HT-29 (cell line): ENCODE results near the gene CTSA. TPM values are rescaled to one million over a fixed set of nuclear protein-coding genes. Genes with fewer than 3 reads are reported as not detected.
"Not testable (repeated sequence)": the region's sequence is repeated elsewhere in the genome, so short reads cannot be mapped to it uniquely, and the experiment has no call there.

Source experiments
- DNase-seq: peaks from one replicate; pipeline ENCODE4 v3.0.0-alpha.2; 2015; ENCODE audit warnings: low spot score
- total RNA-seq: library from RNA; depleted of rRNA; stranded (reverse); fragments of >200 nt; shearing (Covaris generic); gene quantifications from 2 replicates; pipeline ENCODE4 v1.2.3, GENCODE V29; 2014

The CTSA gene
- total RNA-seq, 1 experiment from 2014 or later = 162 TPM

DNA sequence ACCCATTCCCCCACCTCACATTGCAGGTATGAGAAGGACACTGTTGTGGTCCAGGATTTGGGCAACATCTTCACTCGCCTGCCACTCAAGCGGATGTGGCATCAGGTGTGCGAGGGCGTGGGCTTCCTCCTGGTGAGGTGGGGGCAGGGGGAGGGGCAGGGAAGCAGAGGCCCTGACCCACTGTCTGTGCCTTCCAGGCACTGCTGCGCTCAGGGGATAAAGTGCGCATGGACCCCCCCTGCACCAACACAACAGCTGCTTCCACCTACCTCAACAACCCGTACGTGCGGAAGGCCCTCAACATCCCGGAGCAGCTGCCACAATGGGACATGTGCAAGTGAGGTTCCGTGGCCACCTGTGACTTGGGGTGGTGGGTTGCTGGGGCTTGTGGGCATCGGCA is 3.7 kb downstream of the CTSA start:
- DNase-seq = no peak

DNA sequence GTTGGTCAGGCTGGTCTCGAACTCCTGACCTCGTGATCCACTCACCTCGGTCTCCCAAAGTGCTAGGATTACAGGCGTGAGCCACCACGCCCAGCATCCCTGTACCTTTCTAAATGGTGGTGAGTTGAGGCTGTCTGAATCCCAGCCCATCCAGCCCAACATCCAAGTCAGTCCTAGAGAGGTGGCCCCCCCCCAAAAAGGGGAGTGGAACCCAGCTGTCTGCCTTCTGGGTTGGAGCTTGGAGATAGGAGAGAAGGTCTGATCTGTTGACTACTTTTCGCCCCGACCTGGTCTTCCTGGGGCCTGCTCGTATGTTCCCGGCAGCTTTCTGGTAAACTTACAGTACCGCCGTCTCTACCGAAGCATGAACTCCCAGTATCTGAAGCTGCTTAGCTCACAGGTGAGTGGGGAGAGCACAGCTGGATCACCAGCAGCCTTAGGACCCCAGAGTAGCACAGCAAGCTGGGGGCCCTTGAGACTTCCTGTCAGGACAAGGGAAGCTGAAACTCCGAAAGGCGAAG is 5.6 kb downstream of the CTSA start:
- no peak for DNase-seq

DNA sequence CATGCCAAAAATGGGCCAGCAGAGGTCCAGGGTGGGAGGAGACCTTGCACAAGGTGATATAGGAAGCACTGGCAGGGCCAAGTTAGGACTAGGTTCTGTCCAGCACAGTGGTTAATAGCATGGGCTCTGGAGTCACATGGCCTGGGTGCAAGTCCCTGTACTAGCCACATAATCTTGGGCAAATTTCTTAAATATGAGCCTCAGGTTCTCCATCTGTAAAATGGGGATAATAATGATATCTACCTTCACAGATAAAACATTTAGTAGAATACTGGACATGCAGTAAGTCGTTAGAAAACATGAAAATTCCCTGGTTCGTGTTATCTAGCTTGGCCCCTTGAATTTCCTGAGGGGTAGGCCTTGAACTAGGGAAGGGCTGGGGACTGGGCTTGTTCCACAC is 6.2 kb downstream of the CTSA start:
- DNase-seq = no peak

DNA sequence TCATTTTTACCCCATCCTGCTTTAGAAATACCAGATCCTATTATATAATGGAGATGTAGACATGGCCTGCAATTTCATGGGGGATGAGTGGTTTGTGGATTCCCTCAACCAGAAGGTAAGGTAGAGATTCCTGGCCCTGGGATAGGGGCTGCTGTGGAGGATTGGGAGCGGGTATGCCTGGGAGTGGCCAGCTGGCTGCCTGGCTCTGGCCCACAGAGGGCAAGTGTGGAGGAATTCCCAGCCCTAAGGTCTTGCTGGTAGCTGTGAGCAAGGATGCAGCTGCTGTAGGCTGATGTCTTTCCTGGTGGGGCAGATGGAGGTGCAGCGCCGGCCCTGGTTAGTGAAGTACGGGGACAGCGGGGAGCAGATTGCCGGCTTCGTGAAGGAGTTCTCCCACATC is 6.6 kb downstream of the CTSA start:
- no peak for DNase-seq

DNA sequence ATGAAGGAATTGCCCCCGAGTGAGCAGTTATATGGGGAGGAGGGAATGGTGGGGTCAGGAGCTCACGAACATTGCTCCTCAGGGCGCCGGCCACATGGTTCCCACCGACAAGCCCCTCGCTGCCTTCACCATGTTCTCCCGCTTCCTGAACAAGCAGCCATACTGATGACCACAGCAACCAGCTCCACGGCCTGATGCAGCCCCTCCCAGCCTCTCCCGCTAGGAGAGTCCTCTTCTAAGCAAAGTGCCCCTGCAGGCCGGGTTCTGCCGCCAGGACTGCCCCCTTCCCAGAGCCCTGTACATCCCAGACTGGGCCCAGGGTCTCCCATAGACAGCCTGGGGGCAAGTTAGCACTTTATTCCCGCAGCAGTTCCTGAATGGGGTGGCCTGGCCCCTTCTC is 7.2 kb downstream of the CTSA start:
- DNase-seq = no peak

DNA sequence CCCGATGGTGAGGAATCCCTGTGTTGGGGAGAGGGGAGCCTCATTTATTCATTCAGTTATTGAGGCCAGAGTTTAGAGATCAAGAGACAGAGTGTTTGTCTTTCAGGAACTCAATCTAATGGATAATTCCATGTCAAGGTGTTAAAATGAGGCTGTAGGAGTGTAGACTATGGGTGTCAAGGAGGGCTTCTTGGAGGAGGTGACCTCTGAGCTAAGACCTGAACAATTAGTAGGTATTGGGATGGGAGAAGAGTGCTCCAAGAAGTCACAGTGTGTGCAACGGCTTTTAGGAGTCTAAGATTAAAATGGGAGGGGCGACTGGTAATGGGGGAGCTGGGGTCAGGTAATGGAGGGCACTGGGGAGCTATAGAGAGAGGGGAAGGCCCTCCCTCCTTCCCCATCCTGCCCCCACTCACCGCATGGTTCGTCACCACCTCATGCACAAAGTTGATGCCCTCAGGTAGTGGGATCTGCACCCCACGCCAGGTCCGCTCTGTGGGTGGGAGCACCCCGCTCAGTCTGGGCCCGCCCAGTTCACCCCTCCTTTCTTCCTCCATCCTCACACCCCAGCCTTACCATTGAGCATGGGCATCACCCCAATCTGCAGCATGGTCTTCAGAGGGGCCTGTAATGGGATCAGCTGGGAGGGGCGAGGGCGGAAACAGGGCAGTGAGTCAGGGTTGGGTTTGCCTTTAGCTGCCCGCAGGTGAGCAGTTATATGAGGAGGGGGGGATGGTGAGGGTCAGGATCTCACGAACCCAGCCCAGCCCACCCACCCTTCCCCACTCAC is 8.1 kb downstream of the CTSA start:
- DNase-seq = no peak

DNA sequence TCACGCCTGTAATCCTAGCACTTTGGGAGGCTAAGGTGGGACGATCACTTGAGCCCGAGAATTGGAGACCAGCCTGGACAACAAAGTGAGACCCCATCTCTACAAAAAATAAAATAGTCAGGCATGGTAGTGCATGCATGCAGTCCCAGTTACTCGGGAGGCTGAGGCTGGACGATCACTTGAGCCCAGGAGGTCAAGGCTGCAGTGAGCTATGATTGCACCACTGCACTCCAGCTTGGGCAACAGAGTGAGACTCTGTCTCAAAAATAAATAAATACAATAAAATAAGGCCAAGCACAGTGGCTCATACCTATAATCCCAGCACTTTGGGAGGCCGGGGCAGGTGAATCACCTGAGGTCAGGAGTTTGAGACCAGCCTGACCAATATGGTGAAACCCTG is 10.2 kb downstream of the CTSA start:
- DNase-seq = not testable (repeated sequence)

DNA sequence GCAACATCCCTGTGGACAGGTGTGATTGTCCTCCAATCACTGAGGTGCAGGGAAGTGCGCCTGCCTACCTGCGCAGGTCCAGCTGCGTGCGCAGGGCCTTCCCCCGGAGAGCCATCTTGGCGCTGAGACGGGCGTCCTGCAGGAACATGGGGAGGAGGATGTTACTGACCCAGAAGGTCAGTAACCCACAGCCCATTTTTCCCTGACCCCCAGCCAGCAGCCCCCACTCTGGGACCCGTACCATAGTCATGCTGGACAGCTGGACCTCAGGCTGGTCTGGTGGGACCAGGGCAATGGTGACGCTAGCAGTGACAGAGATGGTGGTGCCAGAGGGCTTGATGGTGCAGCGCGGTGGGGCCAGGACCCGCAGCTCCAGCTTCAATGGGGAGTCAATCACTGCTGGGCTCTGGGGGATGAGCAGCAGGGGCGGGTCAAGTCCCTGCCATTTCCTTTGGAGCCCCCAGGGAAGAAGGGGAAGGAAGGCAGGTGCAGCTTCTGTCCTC is 11.1 kb downstream of the CTSA start:
- no peak for DNase-seq

DNA sequence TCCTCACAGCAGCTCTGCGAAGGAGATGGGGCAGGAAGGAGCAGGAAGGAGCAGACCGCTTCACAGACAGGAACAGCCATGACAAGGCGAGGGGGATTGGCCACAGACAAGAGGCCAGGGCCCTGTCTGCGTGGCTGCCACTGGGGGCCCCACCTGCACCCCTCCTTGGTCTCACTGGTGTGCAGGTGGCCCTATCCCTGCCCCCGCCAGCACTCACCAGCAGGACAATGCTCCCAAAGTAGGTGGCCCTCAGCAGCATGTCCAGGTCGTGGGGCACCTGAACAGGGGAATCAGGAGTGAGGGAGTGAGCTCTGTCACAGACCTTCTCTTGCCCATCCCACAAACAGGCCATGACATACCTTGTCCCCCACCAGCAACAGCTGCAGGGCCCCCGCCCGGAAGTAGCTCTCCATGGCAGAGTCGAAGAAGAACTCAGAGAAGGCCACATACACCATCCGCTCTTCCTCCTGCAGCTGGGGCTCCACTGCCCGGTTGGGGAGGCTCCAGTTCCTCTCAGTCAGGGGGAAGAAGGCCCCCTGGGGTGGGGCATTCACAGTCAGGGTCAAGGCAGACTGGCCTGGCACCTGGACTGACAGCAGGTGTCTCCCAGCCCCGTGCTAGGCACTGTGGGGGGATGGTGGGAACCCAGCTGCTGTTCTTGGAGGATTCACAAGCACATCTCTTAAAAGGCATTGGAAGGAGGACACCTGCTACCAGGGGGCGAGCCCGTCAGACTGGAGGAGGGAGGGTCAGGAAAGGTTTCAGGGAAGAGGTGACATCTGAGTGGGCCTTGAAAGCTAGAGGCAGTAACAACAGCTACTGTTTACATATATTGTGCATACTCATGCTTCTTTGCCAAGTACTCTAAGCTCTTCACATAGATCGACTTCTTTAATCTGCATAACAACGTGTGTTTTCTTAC is 13.7 kb downstream of the CTSA start:
- DNase-seq = no peak

DNA sequence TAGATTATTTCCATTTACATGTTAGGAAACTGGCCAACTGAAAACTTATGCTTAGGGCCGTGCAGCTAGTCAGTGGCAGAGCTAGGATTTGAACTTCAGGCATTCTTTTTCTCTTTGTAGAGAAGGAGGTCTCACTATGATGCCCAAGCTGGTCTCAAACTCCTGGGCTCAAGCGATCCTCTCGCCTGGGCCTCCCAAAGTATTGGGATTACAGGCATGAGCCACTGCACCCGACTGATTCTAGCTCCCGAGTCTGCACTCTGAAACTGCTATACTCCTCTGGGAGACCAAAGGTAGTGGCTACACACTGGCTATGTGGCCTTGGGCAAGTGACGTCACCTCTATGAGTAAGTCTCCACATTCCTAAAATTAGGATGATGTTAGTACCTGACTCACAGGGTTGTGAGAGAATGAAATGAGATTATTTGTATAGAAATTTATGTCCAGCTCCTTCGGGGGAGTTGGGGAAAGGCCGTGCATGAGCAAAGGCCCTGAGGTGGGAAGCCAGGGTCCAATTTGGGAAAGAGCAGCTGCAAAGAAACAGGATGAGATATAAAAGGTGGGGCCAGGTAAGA is 14.5 kb downstream of the CTSA start:
- DNase-seq = no peak

DNA sequence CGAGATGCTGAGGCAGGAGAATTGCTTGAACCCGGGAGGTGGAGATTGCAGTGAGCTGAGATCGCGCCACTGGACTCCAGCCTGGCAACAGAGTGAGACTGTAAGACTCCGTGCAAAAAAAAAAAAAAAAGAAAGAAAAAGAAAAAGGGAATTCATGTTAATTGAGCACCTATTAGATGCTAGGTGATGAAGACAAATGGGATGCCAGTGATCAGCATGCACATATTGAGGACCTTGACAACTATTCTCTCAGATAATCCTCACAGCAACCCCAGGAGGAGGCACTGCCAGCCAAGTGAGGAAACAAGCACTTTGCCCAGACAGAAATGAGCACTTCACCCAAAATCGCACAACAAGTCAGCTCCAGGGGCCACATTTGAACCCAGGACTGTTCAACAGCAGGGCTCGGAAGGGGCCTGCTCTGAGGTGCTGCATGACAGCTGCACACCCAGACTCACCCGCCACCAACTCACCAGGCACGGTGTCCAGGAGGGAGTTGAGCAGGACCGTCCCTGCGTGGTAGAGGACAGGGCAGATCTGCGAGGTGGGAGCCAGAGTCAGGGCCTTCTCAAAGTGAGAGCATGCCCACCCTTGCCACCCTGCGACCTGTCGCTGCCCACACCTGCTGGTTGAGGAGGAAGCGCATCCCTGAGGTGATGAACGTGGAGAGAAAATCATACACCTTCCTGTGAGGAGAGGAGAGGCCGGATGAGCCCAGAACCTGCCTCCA is 16.2 kb downstream of the CTSA start:
- no peak for DNase-seq

DNA sequence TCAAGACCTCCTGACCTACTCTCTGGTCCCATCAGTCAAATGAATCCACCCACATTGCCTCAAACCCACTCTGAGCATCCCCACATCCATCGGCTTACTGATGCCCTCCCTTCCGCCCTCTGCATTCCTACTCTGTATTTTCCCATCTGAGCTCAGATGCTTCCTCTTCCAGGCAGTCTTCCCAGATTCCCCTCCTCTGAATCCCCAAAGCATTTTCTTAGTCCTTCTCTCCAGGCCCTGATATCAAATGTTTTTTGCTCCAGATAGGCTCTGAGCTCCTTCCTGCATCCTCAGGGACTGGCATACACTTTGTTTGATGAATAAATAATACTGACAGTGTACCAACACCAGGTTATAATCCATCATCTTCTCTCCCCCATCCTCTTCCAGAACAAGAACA is 16.9 kb downstream of the CTSA start:
- no peak for DNase-seq

DNA sequence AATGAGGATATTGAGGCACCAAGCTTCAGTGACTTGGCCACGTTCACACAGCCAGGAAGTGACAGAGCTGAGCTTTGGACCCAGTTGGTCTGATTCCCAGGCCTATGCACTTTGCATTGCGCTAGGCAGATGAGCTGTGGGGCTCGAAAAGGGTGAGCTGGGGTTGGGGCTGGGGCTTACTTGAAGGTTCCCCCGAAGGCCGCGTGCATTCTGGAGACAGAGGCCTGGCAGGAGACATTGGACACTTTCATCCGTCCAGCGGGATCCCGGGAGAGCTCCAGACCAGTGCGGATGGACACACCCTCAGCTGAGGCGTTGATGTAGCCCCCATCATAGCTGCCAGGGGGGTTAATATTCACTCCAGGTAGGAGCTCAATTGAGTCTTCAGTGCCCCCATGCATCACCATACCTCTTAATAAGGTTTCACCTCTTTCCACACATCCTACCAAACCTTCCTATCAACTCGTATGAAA is 18.2 kb downstream of the CTSA start:
- no peak for DNase-seq

DNA sequence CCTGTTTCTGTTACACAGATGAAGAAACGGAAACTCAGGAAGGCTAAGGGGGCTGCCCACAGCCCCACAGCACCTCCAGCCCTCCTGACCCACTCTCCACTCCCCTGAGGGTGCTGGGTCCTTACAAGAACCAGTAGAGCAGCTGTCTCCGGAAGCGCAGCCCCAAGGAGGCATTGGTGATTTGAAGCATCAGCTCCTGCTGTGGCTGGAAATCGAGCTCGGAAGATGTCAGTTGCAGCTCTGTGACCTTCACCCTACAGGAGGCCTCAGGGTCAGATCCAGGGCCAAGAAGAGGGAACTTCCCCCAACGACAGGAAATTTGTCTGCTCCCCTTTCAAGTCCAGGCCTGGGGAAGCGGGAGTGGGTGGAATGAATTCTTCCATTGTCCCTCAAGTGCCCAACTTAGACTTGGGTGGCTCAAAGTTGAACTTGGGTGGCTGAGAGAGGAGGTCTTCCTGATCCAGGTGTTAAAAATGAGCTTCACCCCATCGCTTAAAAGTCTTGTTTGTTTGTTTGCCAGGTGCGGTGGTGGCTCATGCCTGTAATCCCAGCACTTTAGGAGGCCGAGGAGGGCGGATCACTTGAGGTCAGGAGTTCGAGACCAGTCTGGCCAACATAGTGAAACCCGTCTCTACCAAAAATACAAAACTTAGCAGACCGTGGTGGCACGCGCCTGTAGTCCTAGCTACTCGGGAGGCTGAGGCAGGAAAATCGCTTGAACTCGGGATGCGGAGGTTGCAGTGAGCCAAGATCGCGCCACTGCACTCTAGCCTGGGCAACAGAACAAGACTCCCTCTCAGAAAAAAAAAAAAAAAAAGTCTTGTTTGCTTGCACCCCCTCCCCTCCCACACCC is 18.9 kb downstream of the CTSA start:
- DNase-seq = no peak

DNA sequence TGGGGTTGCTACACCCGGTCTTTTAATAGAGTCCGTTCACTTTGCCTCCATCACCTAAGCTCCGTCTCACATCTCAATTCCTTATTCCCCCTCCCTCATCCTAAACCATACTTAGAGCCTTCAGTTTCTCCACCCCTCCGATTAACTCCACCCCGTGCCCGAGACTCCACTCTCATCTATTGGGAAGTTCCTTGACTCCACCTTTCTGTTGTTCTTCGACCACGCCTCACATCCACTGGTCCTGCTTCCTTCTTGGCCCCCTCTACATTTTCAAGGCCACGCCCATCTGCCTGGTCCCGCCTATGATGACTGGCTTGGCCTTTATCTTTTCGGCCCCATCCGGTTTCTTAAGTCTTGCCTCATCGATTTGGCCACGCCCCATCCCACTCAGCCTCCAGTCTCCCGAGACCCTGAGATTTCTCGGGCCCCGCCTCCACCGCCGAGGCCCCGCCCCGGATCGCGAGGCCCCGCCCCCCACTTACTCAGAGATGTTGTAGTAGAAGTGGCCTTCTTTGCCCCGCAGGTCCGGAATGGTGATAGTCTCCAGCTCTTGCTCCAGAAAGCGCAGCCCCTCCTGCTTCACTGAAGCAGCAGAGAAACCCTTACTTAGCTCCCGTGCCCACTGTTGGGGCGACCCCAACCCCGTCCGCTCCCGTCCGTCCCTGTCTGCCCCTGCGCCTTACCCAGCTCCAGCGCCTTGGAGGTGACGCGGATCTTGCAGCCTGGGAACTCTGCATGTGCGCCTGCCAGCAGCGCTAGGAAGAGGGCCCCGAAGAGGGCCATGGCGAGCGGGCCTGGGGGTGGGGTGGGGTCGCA is 19.7 kb downstream of the CTSA start:
- DNase-seq = peak; percentile 94

DNA sequence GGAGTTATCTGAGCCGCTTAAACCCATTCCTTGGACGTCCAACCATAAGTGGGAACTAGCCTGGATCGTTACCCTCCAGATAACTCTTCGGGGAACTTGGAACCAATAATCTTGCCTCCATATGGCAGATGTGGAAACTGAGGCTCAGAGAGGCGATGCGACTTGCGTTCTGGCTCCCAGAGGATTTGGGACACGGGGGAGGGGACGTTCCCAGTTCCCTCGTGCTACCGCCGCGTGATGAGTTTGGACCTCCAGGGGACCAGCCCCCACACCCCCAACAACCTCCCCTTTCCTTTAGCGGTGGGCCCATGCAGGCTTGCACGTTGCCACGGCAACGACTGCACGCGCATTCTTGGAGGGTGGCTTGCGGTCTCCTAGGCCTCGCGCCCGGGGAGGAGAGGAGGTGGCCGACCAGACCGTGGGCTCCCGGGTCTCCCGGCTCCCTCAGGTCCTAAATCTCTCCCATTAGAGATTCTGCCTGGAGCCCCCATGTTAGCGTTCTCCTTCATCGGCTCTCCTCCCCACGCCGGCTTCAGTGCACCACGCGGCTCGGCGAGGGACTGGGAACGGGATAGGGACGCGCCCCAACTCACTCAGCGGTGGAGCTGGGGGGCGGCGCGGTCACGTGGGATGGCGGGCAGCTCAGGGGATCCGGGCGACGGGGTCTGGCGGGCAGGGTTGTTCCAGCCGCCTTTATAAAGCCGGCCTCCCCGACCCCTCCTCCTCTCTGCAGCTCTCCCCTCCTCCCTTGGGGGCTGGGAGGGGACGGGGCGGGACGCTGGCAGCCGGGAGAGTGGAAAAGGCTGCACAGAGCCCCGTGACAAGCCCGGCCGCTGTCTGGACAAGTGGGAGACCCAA is 20.6 kb downstream of the CTSA start, which contains the start of gene PLTP:
PLTP (minus strand) TSS at position 670 of the 858 bp plus-strand sequence. CDS start 703 bp downstream, outside the sequence.
- no peak for DNase-seq

DNA sequence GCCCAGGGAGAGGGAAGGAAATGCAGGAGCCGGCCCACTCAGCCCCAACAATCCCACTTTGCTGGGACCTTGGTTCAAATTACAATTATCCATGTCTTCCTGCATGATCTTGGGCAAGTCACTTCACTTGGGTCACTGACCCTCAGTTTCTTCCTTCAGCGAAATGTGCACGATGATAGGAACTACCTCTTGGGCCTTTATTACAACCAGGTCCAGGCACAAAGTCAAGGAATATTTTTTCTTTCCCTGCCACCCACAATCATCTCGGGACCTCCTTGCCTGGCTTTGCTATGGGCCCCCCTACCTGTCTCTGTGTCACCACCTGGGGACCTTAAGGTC is 21.2 kb downstream of the CTSA start:
- no peak for DNase-seq

DNA sequence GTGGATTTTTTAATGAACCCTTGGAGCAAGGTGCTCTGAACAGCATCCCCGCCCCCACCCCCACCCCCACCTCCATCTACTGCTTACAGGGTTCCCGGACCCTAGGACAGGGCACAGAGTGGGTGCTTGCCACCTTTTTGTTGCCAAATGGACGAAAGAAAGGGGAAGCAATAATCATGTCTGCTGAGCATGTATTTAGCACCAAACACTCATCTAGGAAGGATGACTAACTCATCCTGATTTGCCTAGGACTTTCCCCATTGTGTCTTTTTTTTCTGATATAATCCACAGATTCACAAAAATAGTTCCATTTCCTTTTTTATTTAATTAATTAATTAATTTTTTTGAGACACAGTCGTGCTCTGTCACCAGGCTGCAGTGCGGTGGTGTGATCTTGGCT is 22.0 kb downstream of the CTSA start:
- DNase-seq = no peak
